GM06990 (cell line): ENCODE data around the gene SLC13A5.

Source experiments
- DNase-seq: peaks from one replicate; pipeline ENCODE4 v3.0.0-alpha.2; 2011; ENCODE audit not compliant: insufficient read length; ENCODE audit errors: extremely low read depth
- H3K27me3 ChIP-seq: replicated peaks from 2 replicates; pipeline ENCODE4 v1.6.0; 2011; ENCODE audit warnings: low read length; ENCODE audit not compliant: control insufficient read depth, insufficient read depth
- H3K36me3 ChIP-seq: 2 replicates; pipeline ENCODE4 v1.5.1; 2011; ENCODE audit warnings: low read length; ENCODE audit not compliant: control insufficient read depth, insufficient read depth
- H3K4me3 ChIP-seq: replicated peaks from 2 replicates; pipeline ENCODE4 v1.5.1; 2011; ENCODE audit warnings: low read depth, mild to moderate bottlenecking, control low read depth, low read length
- CTCF ChIP-seq: IDR thresholded peaks from 2 replicates; pipeline ENCODE4 v1.5.1; 2011; ENCODE audit warnings: low read length, control low read depth, mild to moderate bottlenecking, inconsistent platforms; ENCODE audit not compliant: insufficient read depth, poor library complexity, severe bottlenecking

SLC13A5 gene

GRCh38 chr17:6702567-6703215, 10.5 kb downstream of the SLC13A5 start:
- H3K27me3 ChIP-seq = no peaks in the 10 kb centered on the region; the same call in none of the 2 replicates
- no peaks in the 10 kb centered on the region for H3K36me3 ChIP-seq
- no peak overlapping the region for H3K4me3 ChIP-seq
- DNase-seq = no peak
- TF ChIP-seq CTCF = no peak

DNA sequence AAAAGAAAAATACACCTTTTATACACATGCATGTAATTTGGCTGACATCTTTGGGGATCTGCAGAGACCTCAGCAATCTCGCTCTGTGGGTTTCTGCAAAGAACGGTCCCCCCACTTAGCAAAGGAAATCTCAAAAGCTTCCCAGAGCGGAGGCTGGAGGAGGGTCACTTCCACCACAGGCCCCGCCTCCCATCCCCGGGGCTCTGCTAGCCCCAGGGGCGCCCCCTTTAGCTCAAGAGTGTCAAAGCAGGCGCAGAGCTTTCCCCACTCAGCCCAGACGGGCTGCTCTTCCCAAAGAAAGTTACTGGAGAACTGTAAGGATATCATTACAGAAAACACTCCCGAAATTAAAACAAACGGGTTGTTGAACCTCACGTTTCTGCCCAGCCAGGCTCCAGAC, 11.4 kb downstream of the SLC13A5 start:
- TF ChIP-seq CTCF = peak; percentile 67
- DNase-seq = no peak
- H3K4me3 ChIP-seq = no peak overlapping the region
- no peaks in the 10 kb centered on the region; the same call in none of the 2 replicates for H3K27me3 ChIP-seq
- no peaks in the 10 kb centered on the region for H3K36me3 ChIP-seq

DNA sequence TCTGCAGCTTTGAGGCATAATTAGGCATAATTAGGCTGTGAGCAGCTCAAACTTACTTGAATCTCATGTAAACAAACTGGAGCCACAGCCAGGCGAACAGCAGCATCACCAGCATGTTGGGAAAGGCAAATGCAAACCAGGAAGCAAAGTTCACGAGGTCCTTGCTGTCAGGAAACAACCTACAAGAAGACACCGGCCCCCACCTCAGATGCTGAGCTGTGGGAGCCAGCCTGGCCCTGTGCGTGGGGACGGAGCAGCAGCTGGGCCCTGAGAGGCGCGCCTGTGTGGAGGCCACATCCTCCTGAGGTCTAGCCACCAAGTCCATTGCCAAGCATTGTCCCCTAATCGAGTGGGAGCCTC, 12.2 kb downstream of the SLC13A5 start:
- no peak overlapping the region for H3K4me3 ChIP-seq
- no peak for DNase-seq
- no peaks in the 10 kb centered on the region; the same call in none of the 2 replicates for H3K27me3 ChIP-seq

DNA sequence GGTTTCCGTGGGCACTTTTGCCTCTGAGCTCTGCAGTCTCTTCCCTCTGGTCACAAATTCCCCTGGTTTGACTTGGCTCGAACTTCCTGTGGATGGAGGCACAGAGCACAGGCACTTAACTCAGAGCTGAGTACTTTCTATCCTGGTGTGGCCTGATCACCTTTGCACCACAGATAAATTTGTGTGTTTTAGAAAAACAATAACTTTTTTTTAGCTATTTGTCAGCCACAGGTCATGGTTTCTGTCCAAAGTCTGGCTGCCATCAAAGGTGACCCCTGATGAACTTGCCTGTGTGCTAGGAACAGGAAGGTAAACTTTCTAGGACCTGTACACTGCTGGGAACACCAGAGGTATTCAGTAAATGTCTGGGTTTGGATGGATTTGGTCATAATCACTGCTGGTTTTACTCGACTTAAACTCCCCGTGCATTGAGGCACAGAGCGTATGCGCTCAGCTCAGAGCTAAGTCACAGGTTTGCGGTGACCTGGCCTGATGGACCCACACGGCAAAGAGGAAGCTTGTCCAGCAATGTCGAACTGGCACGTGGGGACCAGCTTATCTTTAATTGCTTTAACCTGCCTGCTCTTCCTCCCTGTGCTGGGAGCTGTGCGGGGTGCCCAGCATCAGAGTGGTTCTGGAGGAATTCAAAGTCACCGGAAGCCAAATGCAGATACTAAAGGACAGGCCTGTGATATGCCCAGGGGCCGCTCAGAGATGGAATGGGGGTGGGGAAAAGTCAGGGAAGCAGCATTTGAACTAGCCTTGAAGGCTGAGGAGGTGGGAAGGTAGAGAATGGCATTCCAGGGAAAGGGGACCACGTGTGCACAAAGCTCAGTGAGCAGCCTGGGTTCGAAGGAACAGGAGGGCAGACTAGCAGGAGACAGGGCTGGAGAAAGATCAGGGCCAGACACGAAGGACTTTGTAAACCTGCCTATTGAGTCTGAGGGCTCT, 12.9 kb downstream of the SLC13A5 start:
- Histone ChIP-seq H3K27me3 (no peaks in the 10 kb centered on the region; the same call in none of the 2 replicates), H3K36me3 (no peaks in the 10 kb centered on the region), H3K4me3 (no peak overlapping the region)
- TF ChIP-seq CTCF = no peak
- DNase-seq = no peak

More for the DNA sequence above, 12.2 kb downstream of the SLC13A5 start:
- no peak for TF ChIP-seq CTCF
- no peaks in the 10 kb centered on the region for H3K36me3 ChIP-seq

- H3K27me3 ChIP-seq = peaks cover 2% of the 10 kb centered on the region
- no peak overlapping the region for H3K4me3 ChIP-seq
- TF ChIP-seq CTCF = no peak
Observed at GRCh38 chr17:6698004-6698403, 15.2 kb downstream of the SLC13A5 start.

More at GRCh38 chr17:6698004-6698403, 15.2 kb downstream of the SLC13A5 start:
- no peak for DNase-seq
- H3K36me3 ChIP-seq = no peaks in the 10 kb centered on the region
